ENCODE data around the gene TSC2.
A peak's percentile ranks its signal among the peaks of the same experiment; 100 is the strongest.

Gene TSC2

GRCh38 chr16:2070576-2071453 lies 23.0 kb downstream of the TSC2 start:
- DNase-seq (ENCODE audit: low spot score), result no peak

- no peak for DNase-seq (ENCODE audit: low spot score)
Observed at GRCh38 chr16:2071454-2072202, 23.8 kb downstream of the TSC2 start.

GRCh38 chr16:2072926-2073325 lies 25.1 kb downstream of the TSC2 start:
- no peak for DNase-seq (ENCODE audit: low spot score)

- DNase-seq (ENCODE audit: low spot score), result no peak
Observed at GRCh38 chr16:2074071-2074470, 26.3 kb downstream of the TSC2 start.

GRCh38 chr16:2075631-2076030 lies 27.8 kb downstream of the TSC2 start:
- no peak for DNase-seq (ENCODE audit: low spot score)

- DNase-seq (ENCODE audit: low spot score), result no peak
Observed at GRCh38 chr16:2076072-2076865, 28.5 kb downstream of the TSC2 start.

- no peak for DNase-seq (ENCODE audit: low spot score)
Observed at GRCh38 chr16:2077016-2077415, 29.2 kb downstream of the TSC2 start.

- DNase-seq (ENCODE audit: low spot score), result no peak
Observed at GRCh38 chr16:2077696-2078095, 29.9 kb downstream of the TSC2 start.

- no peak for DNase-seq (ENCODE audit: low spot score)
Observed at GRCh38 chr16:2078096-2078495, 30.3 kb downstream of the TSC2 start.

GRCh38 chr16:2078691-2079090 lies 30.9 kb downstream of the TSC2 start:
- DNase-seq (ENCODE audit: low spot score), result no peak

- no peak for DNase-seq (ENCODE audit: low spot score)
Observed at GRCh38 chr16:2079311-2079800, 31.6 kb downstream of the TSC2 start.

- DNase-seq (ENCODE audit: low spot score), result no peak
Observed at GRCh38 chr16:2079991-2080390, 32.2 kb downstream of the TSC2 start.

- DNase-seq (ENCODE audit: low spot score), result no peak
Observed at GRCh38 chr16:2081201-2082084, 33.7 kb downstream of the TSC2 start.

GRCh38 chr16:2082171-2082982 lies 34.6 kb downstream of the TSC2 start:
- peak; percentile 74 for DNase-seq (ENCODE audit: low spot score)

GRCh38 chr16:2082983-2083364 lies 35.2 kb downstream of the TSC2 start:
- DNase-seq (ENCODE audit: low spot score), result no peak

GRCh38 chr16:2083409-2083808 lies 35.6 kb downstream of the TSC2 start:
- DNase-seq (ENCODE audit: low spot score), result no peak

GRCh38 chr16:2083876-2084780 lies 36.3 kb downstream of the TSC2 start:
- DNase-seq (ENCODE audit: low spot score), result no peak

- DNase-seq (ENCODE audit: low spot score), result peak; percentile 39
Observed at GRCh38 chr16:2084895-2085625, 37.3 kb downstream of the TSC2 start.

- DNase-seq (ENCODE audit: low spot score), result no peak
Observed at GRCh38 chr16:2085669-2086068, 37.9 kb downstream of the TSC2 start.
